IPS-NIHi7 (cell line): ENCODE measurements around the gene BHLHA9.
"Not testable (repeated sequence)": the region's sequence is repeated elsewhere in the genome, so short reads cannot be mapped to it uniquely, and the experiment has no call there.

Experiments
- DNase-seq: peaks from one replicate; pipeline ENCODE4 v3.0.0; 2012; ENCODE audit warnings: mixed read lengths; ENCODE audit errors: extremely low spot score

The BHLHA9 gene

DNA sequence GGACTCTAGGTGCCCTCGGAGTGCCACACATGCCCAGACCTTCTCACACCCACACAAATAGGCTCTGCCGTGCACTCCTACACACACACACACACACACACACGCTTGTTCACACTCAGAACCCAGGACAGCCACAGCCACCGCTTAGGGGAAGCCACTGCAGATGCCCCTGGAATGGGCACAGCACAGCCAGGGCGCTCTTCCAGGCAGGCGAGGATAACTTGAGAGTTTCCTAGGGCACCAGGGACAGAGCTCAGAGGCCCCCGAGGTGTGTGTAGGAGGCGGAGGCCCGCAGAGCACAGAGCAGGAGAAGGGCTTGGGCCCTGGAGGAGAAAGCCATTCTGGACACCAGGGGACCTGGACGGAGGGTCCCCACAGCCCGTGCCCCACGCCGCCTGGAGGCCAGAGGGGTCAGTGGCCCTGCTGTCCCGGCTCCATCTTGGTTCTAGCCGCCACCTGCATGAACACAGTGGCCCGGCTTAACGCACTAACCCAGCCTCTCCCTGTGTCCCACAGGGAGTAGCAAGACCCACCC is 30.2 kb downstream of the BHLHA9 start:
- DNase-seq = no peak

DNA sequence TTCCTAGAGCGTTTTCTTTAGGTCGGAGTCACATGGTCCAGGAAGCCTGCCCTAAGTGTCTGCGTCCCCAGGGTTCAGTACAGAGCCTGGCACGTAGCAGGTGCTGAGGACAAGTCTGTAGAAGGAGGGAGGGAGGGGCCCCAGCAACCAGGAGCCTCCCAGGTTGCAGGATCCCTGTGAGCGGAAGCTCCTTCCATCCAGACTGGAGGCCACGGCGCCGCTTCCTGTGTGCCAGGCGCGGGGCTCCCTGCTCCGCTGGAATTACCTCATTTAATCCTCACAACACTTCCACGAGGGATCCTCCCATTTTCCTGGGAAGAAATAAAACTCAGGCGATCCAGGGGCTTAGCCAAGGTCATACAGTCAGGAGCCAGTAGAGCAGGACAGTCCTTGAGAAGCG is 31.3 kb downstream of the BHLHA9 start:
- DNase-seq = no peak

DNA sequence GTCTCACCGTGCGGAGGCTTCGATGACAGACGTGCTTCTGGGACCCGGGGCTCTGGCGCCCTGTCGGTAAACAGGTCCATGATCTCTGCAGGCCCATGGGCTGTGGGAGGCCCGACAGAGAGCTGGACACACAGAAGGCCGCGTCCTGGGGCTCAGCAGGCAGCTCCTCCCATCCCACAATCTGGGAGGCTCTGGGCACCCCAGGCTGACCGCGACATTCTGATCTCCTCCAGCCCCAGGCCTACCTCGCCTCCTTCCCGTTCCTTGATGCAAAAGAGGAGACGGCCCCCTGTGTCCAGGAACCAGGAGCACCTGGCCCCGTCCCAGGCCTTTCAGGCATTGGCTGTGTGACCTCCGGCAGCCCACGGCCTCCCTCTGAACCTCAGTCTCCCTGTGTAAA is 32.5 kb downstream of the BHLHA9 start:
- no peak for DNase-seq

DNA sequence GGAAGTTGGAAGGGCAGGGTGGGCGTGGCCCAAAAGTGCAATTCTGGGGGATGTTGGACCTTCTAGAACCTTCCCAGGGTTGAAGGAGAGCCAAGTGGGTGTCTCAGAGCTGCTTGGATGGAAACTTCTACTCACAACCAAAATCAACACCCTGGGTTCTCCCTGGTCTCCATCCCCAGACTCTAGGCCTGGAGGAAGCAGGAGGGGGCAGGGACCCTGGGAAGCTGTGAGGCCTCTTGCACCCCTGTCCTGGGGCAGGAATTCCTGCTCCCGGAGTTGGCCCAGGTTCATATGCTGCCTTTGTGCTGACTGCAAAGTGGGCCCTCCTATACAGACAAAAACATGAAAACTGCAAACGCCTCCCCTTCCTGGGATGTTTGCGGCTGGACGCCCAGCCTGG is 34.3 kb downstream of the BHLHA9 start:
- no peak for DNase-seq

DNA sequence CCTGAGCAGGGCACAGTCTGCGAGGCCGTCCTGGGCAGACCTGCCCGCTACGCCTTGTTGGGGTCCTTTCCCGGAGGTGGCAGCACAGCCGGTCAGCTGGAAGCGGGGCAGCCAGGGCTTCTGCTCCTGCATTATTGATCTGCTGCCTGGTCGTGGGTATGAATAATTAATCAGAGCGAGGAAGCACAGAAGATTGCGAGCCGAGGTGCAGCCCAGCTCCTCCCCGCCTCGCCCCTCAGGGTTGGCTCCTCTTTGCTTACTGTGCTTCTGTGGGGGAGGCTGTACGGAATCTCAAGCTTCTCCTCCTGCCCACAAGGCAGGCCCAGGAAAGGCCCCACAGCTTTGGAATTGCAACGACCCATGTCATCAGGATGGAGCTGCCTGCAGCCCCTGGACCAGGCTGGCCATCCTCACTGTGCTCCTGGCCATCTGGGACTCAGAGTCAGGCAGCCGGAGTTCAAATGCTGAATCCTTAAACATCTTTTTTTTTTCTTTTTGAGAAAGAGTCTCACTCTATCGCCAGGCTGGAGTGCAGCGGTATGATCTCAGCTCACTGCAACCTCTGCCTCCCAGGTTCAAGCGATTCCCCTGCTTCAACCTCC is 34.8 kb downstream of the BHLHA9 start:
- DNase-seq = no peak

DNA sequence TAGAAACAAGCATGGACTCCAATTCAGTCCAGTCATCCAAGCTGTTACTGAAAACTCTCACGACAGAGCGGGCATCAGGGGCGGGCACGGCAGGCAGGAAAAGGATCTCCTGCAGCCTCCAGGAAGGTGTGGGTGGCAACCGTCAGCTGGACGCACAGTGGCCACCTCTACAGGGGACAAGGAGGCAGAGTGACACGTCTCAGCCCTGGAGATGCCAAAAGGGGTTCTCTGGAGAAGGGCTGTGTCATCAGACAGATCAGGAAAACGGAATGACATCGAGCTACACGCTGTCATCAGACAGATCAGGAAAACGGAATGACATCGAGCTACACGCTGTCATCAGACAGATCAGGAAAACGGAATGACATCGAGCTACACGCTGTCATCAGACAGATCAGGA is 37.6 kb downstream of the BHLHA9 start:
- not testable (repeated sequence) for DNase-seq

DNA sequence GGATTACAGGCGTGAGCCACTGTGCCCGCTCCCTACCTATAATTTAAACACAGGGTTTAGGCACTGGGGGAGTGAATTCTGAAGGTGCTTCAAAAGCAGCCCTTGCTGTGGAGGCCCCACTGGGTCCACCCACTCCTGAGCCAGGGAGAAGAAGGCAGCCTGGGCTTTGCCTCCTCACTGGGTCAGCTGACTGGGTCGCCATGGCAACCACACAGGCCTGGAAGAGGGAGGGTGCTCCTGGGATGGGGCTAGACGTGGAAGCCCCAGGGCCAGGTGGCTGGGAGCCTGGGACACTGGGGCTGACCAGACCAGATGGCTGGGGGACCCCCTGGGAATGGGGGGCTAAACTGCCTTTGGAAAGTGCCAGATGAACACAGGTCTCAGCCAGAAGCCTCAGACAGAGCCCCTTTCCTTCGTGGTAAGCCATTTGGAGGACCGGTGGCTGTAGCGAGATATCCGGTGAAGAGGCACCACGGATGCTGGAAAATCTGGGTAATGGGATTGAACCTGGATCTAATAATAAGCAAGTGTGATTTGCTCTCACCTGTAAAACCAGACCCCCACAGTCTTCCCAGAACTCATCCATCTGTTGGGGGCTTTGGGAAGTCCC is 42.1 kb downstream of the BHLHA9 start:
- DNase-seq = peak; percentile 74

DNA sequence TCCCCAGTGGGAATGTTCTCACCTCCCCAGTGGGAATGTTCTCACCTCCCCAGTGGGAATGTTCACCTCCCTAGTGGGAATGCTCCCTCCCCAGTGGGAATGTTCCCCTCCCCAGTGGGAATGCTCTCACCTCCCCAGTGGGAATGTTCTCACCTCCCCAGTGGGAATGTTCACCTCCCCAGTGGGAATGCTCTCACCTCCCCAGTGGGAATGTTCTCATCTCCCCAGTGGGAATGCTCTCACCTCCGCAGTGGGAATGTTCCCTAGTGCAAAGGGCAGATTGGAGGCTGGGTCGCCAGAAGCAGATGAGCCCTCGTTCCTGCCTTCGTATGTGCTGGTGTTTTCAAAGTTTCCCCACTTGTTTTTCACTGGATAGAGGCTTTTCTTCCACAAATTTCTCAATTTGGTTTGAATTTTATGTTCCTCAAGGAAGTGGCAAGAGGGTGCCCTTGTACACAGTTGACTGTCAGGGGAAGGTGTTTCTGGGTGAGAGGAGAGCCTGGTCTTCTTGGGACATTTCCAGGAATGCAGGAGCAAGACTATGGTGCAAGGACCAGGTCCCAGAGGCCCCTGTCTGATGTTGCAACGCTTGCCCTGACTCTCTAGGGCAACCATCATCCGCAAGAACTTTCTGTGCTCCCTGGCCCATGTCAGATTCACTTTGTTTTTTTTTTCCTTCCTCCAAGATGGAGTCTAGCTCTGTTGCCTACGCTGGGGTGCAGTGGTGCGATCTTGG is 43.2 kb downstream of the BHLHA9 start:
- DNase-seq = no peak

DNA sequence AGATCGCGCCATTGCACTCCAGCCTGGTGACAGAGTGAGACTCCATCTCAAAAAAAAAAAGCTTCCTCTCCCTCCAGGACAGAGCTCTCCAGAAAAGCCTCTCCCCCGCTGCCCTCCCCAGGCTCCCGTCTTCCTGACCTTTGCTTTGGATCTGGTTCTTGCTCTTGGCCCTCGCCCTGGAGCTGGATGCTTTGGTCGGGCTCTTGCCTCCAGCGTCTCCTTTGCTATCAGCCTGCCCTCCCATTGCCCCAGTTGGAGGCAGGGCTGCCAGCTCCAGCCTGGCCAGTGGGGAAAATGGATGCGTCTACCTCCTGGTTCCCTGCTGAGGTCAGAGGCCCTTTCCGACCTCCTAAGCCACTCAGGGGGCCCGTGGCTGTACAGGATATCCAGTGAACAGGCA is 45.2 kb downstream of the BHLHA9 start:
- DNase-seq = peak; percentile 7

DNA sequence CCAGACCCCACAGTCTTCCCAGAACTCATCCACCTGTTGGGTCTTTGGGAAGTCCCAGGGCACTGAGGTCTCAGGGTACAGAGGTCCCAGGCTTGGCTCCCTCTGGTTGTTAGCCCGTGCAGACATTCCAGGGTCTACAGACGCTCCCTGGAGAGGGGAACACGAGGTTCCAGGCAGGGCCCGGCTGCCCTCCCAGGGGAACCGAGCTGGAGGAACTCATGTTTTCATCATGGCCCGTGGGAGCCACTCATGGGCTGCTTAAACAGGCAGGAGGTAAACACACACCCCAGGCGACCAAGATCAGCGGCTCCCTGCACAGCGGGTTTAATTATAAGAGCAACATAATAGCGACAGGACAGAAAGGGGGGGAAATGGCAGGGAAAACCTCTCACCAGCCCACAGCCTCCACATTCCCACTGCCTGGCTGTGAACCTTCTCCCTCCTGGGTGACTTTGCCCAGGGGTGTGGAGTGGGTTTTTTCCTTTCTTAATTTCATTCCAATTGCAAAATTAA is 45.7 kb downstream of the BHLHA9 start:
- DNase-seq = peak; percentile 8
